Tibial nerve (tissue), 4 donors: Measurements from ENCODE around the gene SYT5. TPM values are rescaled to one million over a fixed set of nuclear protein-coding genes. Genes with fewer than 3 reads are reported as not detected.

ENCODE experiments used
- DNase-seq, 2 donors: peaks; one replicate each; pipeline ENCODE4 v3.0.0-alpha.2; 2019; ENCODE audit warnings: low spot score in 2 of 2
- H3K27ac ChIP-seq, 4 donors: fragments of 200-600 bp; sonication (generic) in 3 of 4; one replicate each; pipeline ENCODE4 v1.5.1; 2017 to 2019; ENCODE audit warnings: mild to moderate bottlenecking in 1 of 4
- H3K27me3 ChIP-seq, 2 donors: fragments of 200-600 bp; sonication (generic) in 1 of 2; one replicate each; pipeline versions ENCODE4 v1.5.1 to v1.6.0; 2017 to 2019
- H3K36me3 ChIP-seq, 3 donors: fragments of 200-600 bp; sonication (generic); one replicate each; pipeline ENCODE4 v1.5.1; 2018 to 2019
- H3K4me1 ChIP-seq, 4 donors: fragments of 200-600 bp; sonication (generic) in 3 of 4; one replicate each; pipeline ENCODE4 v1.5.1; 2017 to 2019
- H3K4me3 ChIP-seq, 4 donors: fragments of 200-600 bp; sonication (generic) in 3 of 4; one replicate each; pipeline ENCODE4 v1.5.1; 2017 to 2019; ENCODE audit warnings: mild to moderate bottlenecking in 1 of 4, moderate library complexity in 1 of 4
- H3K9me3 ChIP-seq, 4 donors: fragments of 200-600 bp; sonication (generic) in 3 of 4; one replicate each; pipeline ENCODE4 v1.5.1; 2017 to 2019
- EP300 ChIP-seq, 2 donors: sonication (generic); formaldehyde crosslinking; IDR thresholded peaks; one replicate each; pipeline ENCODE4 v1.6.1; 2017; ENCODE audit warnings: antibody characterized with exemption in 2 of 2, mild to moderate bottlenecking in 1 of 2
- POLR2A ChIP-seq, 2 donors: fragments of 450-650 bp; IDR thresholded peaks; one replicate each; pipeline ENCODE4 v1.6.1; 2017; ENCODE audit warnings: antibody characterized with exemption in 2 of 2, mild to moderate bottlenecking in 2 of 2, moderate library complexity in 2 of 2
- WGBS, 2 donors: methylation state at CpG; one replicate each; pipeline ENCODE4 v1.1.5; 2018; 5-methylcytosine and 5-hydroxymethylcytosine counted together
- total RNA-seq, 4 donors: library from RNA; depleted of rRNA; stranded (reverse); fragments of >200 nt; gene quantifications; one replicate each; pipeline ENCODE4 v1.1.0, GENCODE V29; 2016
- TF ChIP-seq, protein P1 (sequence below), 5 experiments: fragments of 200-600 bp in 3 of 5; fragments of 450-650 bp in 2 of 5; sonication (generic) in 3 of 5; IDR thresholded peaks; one replicate each; pipeline ENCODE4 v1.5.1; 2016 to 2019; ENCODE audit warnings: antibody characterized with exemption in 5 of 5, mild to moderate bottlenecking in 3 of 5, moderate library complexity in 2 of 5

Gene SYT5
- total RNA-seq, 4 donors from 2014 or later: not detected

- no peak for DNase-seq
- WGBS, 2 donors: 17 to 22% methylated on average over 15 to 18 of the region's 32 CpGs
- no peaks in the 10 kb centered on the region for H3K36me3 ChIP-seq
- H3K4me3 ChIP-seq: no peak overlapping the region
- H3K9me3 ChIP-seq: no peaks in the 10 kb centered on the region
- H3K4me1 ChIP-seq: peaks cover 0 to 32% (median 0%) of the 10 kb centered on the region in 4 donors
- H3K27me3 ChIP-seq: peaks cover 0 to 99% of the 10 kb centered on the region in 2 donors
- no peak overlapping the region for H3K27ac ChIP-seq
- TF ChIP-seq, protein P1, sequence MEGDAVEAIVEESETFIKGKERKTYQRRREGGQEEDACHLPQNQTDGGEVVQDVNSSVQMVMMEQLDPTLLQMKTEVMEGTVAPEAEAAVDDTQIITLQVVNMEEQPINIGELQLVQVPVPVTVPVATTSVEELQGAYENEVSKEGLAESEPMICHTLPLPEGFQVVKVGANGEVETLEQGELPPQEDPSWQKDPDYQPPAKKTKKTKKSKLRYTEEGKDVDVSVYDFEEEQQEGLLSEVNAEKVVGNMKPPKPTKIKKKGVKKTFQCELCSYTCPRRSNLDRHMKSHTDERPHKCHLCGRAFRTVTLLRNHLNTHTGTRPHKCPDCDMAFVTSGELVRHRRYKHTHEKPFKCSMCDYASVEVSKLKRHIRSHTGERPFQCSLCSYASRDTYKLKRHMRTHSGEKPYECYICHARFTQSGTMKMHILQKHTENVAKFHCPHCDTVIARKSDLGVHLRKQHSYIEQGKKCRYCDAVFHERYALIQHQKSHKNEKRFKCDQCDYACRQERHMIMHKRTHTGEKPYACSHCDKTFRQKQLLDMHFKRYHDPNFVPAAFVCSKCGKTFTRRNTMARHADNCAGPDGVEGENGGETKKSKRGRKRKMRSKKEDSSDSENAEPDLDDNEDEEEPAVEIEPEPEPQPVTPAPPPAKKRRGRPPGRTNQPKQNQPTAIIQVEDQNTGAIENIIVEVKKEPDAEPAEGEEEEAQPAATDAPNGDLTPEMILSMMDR (IDR thresholded peaks at IDR 0.05): no peak
- no peak for TF ChIP-seq EP300 (IDR thresholded peaks at IDR 0.05)
- TF ChIP-seq POLR2A (IDR thresholded peaks at IDR 0.05): no peak
Measured at GRCh38 chr19:55160986-55161365, 19.1 kb downstream of the SYT5 start.

DNA sequence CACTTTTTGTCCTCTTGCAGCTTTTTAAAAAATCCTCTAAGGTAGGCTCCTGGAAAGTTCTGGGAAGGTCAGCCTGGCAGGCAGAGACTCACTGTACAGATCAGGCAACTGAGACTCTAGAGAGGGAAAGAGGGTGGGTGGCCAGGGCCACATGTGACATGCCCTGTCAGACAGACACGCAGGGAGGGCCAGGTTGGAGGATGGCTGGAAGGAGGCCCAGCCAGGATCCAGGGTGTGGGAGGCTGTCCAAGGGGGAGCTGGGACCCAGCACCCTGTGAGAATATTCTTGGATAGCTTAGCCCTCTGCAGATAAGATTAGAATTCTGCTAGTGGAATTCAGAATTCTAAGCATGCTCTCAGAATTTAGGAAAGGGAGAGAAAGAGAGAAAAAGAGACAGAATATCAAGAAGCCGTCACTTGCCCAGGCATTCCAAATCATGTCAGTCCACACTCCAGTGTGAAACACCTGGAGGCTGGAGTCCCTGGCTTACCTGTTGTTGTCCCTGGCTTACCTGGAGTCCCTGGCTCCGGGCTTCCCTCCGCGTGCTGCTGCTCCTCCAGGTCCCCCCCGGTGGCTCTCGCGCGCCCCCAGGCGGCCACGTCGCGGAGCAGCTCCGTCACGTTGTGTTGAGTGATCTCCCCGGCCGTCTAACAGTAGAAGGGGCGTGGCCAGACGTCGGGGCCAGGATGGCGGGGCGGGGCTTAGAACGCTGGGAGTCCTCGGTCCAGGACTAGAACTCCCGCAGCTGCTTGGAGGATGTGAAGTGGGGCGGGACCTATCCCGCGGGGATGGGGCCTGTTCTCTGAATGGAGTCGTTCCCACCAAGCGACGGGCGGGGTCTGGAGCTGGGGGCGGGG, 19.7 kb downstream of the SYT5 start:
- peak; percentile 45 to 68 for DNase-seq
- 3 to 7% methylated on average over 24 to 33 of the region's 33 CpGs for WGBS, 2 donors
- TF ChIP-seq, protein P1 (IDR thresholded peaks at IDR 0.05): peak; percentile 58 to 62 (median 59)
- TF ChIP-seq EP300 (IDR thresholded peaks at IDR 0.05): no peak
- H3K27me3 ChIP-seq: peaks cover 0 to 99% of the 10 kb centered on the region in 2 donors
- no peaks in the 10 kb centered on the region for H3K9me3 ChIP-seq
- H3K4me1 ChIP-seq: peaks cover 0 to 33% (median 0%) of the 10 kb centered on the region in 4 donors
- no peak overlapping the region for H3K27ac ChIP-seq
- no peak overlapping the region for H3K4me3 ChIP-seq
- H3K36me3 ChIP-seq: no peaks in the 10 kb centered on the region

DNA sequence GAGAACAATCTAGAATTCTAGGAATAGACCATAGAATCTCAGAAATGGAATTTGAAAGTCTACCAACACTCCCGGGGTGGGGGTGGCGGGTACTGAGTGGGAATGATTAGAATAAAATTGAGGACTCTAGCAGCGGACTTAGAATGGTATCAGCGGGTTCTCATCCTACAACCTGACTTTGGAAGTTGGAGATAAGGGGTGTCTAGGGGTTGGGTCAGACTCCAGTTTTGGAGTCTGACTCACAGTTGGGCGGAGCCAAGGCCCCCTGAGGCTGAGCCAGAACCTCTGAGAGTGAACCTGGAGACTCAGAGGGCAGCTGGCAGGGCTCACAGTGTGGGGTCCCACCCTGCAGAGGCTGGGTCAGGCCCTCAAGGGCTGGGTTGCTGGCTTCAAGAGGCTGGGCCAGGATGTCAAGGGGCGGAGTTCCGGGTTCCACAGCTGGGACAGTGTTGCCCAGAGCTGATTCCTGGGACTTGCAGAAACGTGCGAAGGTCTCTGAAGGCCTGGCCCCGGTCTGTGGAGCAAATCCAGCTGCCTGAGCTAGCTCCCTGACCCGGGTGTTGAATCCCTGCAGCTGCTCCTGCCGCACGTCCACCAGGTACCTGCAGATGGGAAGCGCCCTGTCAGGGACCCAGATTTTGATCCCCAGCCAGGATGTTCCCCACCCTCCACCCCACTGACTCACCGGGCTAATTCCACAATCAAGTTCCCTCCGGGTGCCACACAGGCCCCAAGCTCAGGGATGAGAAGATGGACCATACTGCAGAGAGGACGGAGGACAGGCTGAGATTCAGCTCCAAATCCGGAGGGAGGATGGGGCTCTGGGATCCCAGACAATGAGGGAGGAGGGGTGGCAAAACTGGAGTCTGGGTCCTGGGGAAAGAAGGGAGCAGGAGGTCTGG, 21.0 kb downstream of the SYT5 start:
- no peaks in the 10 kb centered on the region for H3K36me3 ChIP-seq
- peaks cover 0 to 33% (median 0%) of the 10 kb centered on the region in 4 donors for H3K4me1 ChIP-seq
- DNase-seq: no peak
- peaks cover 0 to 100% of the 10 kb centered on the region in 2 donors for H3K27me3 ChIP-seq
- no peak overlapping the region for H3K27ac ChIP-seq
- WGBS, 2 donors: 54 to 60% methylated on average over 9 to 17 of the region's 18 CpGs
- no peak overlapping the region for H3K4me3 ChIP-seq
- H3K9me3 ChIP-seq: no peaks in the 10 kb centered on the region
- no peak for TF ChIP-seq POLR2A (IDR thresholded peaks at IDR 0.05)
- TF ChIP-seq, protein P1 (IDR thresholded peaks at IDR 0.05): no peak
- TF ChIP-seq EP300 (IDR thresholded peaks at IDR 0.05): no peak

GRCh38 chr19:55158423-55158822, 21.7 kb downstream of the SYT5 start:
- WGBS, 2 donors: 53 to 56% methylated on average over 4 of the region's 4 CpGs
- DNase-seq: no peak
- TF ChIP-seq, protein P1 (IDR thresholded peaks at IDR 0.05): no peak
- TF ChIP-seq EP300 (IDR thresholded peaks at IDR 0.05): no peak
- TF ChIP-seq POLR2A (IDR thresholded peaks at IDR 0.05): no peak

More at GRCh38 chr19:55158423-55158822, 21.7 kb downstream of the SYT5 start:
- Histone ChIP-seq H3K4me3 (no peak overlapping the region), H3K27ac (no peak overlapping the region), H3K27me3 (peaks cover 0 to 100% of the 10 kb centered on the region in 2 donors), H3K36me3 (no peaks in the 10 kb centered on the region), H3K4me1 (peaks cover 0 to 33% (median 0%) of the 10 kb centered on the region in 4 donors), H3K9me3 (no peaks in the 10 kb centered on the region)
